Measurements from ENCODE around the gene CNOT10.
"Not testable (repeated sequence)": the region's sequence is repeated elsewhere in the genome, so short reads cannot be mapped to it uniquely, and the experiment has no call there.

Gene CNOT10

GRCh38 chr3:32698506-32698905 lies 13.5 kb downstream of the CNOT10 start:
- no peak for DNase-seq

GRCh38 chr3:32699429-32699828 lies 14.4 kb downstream of the CNOT10 start:
- DNase-seq = no peak

GRCh38 chr3:32700244-32700643 lies 15.3 kb downstream of the CNOT10 start:
- no peak for DNase-seq

GRCh38 chr3:32703491-32703972 lies 18.5 kb downstream of the CNOT10 start:
- no peak for DNase-seq

GRCh38 chr3:32705232-32705631 lies 20.2 kb downstream of the CNOT10 start:
- no peak for DNase-seq

GRCh38 chr3:32706348-32707025 lies 21.5 kb downstream of the CNOT10 start:
- no peak for DNase-seq

- no peak for DNase-seq
Observed at GRCh38 chr3:32707026-32707370, 22.0 kb downstream of the CNOT10 start.

GRCh38 chr3:32708672-32709283 lies 23.8 kb downstream of the CNOT10 start:
- DNase-seq = no peak

GRCh38 chr3:32709346-32709745 lies 24.4 kb downstream of the CNOT10 start:
- no peak for DNase-seq

- no peak for DNase-seq
Observed at GRCh38 chr3:32712506-32713055, 27.6 kb downstream of the CNOT10 start.

GRCh38 chr3:32713181-32713580 lies 28.2 kb downstream of the CNOT10 start:
- DNase-seq = no peak

GRCh38 chr3:32719335-32719734 lies 34.3 kb downstream of the CNOT10 start:
- no peak for DNase-seq

- DNase-seq = no peak
Observed at GRCh38 chr3:32719931-32720330, 34.9 kb downstream of the CNOT10 start.

GRCh38 chr3:32725721-32726120 lies 40.7 kb downstream of the CNOT10 start:
- no peak for DNase-seq

- DNase-seq = peak; percentile 22
Observed at GRCh38 chr3:32733631-32734229, 48.7 kb downstream of the CNOT10 start.

GRCh38 chr3:32734756-32735155 lies 49.8 kb downstream of the CNOT10 start:
- DNase-seq = no peak

- DNase-seq = not testable (repeated sequence)
Observed at GRCh38 chr3:32743470-32743869, 58.5 kb downstream of the CNOT10 start.

GRCh38 chr3:32743934-32744333 lies 58.9 kb downstream of the CNOT10 start:
- no peak for DNase-seq

- no peak for DNase-seq
Observed at GRCh38 chr3:32751377-32751776, 66.4 kb downstream of the CNOT10 start.

GRCh38 chr3:32755761-32756160 lies 70.8 kb downstream of the CNOT10 start:
- no peak for DNase-seq

- DNase-seq = no peak
Observed at GRCh38 chr3:32757618-32758374, 72.8 kb downstream of the CNOT10 start.

GRCh38 chr3:32758375-32758753 lies 73.4 kb downstream of the CNOT10 start:
- no peak for DNase-seq

- DNase-seq = no peak
Observed at GRCh38 chr3:32759342-32759741, 74.4 kb downstream of the CNOT10 start.

All from 8988T (cell line).